ENCODE data around the gene RAD50.
"Not testable (repeated sequence)": the region's sequence is repeated elsewhere in the genome, so short reads cannot be mapped to it uniquely, and the experiment has no call there.

The RAD50 gene

GRCh38 chr5:132557478-132558172 is 848 bp downstream of the RAD50 start:
- peak; percentile 8 for DNase-seq

- no peak for DNase-seq
Observed at GRCh38 chr5:132559383-132560060, 2.7 kb downstream of the RAD50 start.

- no peak for DNase-seq
Observed at GRCh38 chr5:132561601-132562000, 4.8 kb downstream of the RAD50 start.

GRCh38 chr5:132564555-132564954 is 7.8 kb downstream of the RAD50 start:
- not testable (repeated sequence) for DNase-seq

- no peak for DNase-seq
Observed at GRCh38 chr5:132566657-132567056, 9.9 kb downstream of the RAD50 start.

- DNase-seq = no peak
Observed at GRCh38 chr5:132576123-132576522, 19.3 kb downstream of the RAD50 start.

GRCh38 chr5:132584560-132584959 is 27.8 kb downstream of the RAD50 start:
- DNase-seq = not testable (repeated sequence)

- no peak for DNase-seq
Observed at GRCh38 chr5:132586063-132586462, 29.3 kb downstream of the RAD50 start.

GRCh38 chr5:132589467-132589866 is 32.7 kb downstream of the RAD50 start:
- no peak for DNase-seq

- no peak for DNase-seq
Observed at GRCh38 chr5:132591145-132591544, 34.4 kb downstream of the RAD50 start.

GRCh38 chr5:132592521-132592920 is 35.7 kb downstream of the RAD50 start:
- no peak for DNase-seq

GRCh38 chr5:132594170-132594569 is 37.4 kb downstream of the RAD50 start:
- DNase-seq = no peak

GRCh38 chr5:132595624-132596023 is 38.8 kb downstream of the RAD50 start:
- DNase-seq = no peak

- DNase-seq = no peak
Observed at GRCh38 chr5:132601071-132601728, 44.4 kb downstream of the RAD50 start.

- DNase-seq = no peak
Observed at GRCh38 chr5:132607095-132607494, 50.3 kb downstream of the RAD50 start.

GRCh38 chr5:132608107-132608506 is 51.3 kb downstream of the RAD50 start:
- DNase-seq = no peak

- DNase-seq = no peak
Observed at GRCh38 chr5:132611965-132612364, 55.2 kb downstream of the RAD50 start.

- no peak for DNase-seq
Observed at GRCh38 chr5:132612846-132613245, 56.1 kb downstream of the RAD50 start.

GRCh38 chr5:132621699-132622098 is 64.9 kb downstream of the RAD50 start:
- DNase-seq = no peak

GRCh38 chr5:132622608-132623007 is 65.8 kb downstream of the RAD50 start:
- DNase-seq = no peak

- DNase-seq = no peak
Observed at GRCh38 chr5:132627470-132627869, 70.7 kb downstream of the RAD50 start.

- DNase-seq = no peak
Observed at GRCh38 chr5:132628814-132629213, 72.0 kb downstream of the RAD50 start.

GRCh38 chr5:132629230-132629944 is 72.6 kb downstream of the RAD50 start:
- DNase-seq = no peak
